Body of pancreas (tissue), 4 donors: ENCODE data around the gene SAMD10. TPM values are rescaled to one million over a fixed set of nuclear protein-coding genes. Genes with fewer than 3 reads are reported as not detected.

Experiments used
- ATAC-seq: fragments of 150-250 bp; one replicate; pipeline ENCODE4 v1.9.1; 2016
- DNase-seq, 4 donors: peaks; one replicate each; pipeline ENCODE4 v3.0.0-alpha.2; 2019
- H3K27ac ChIP-seq, 4 donors: fragments of 200-600 bp; sonication (generic); 1 replicate in 3 of 4; 2 replicates in 1 of 4; pipeline versions ENCODE4 v1.5.1 to v1.6.1; 2016 to 2019; ENCODE audit warnings: mild to moderate bottlenecking in 1 of 4, mixed read lengths in 1 of 4, moderate library complexity in 1 of 4
- H3K27me3 ChIP-seq, 2 donors: fragments of 200-600 bp; sonication (generic); one replicate each; pipeline ENCODE4 v1.6.0; 2016; ENCODE audit warnings: mild to moderate bottlenecking in 1 of 2
- H3K36me3 ChIP-seq, 2 donors: fragments of 200-600 bp; sonication (generic); replicated peaks in 1 of 2; 2 replicates each; pipeline ENCODE4 v1.5.1; 2016; ENCODE audit warnings: low read depth in 2 of 2; ENCODE audit not compliant: insufficient read depth in 1 of 2
- H3K4me1 ChIP-seq: fragments of 200-600 bp; sonication (generic); one replicate; pipeline ENCODE4 v1.6.0; 2016
- H3K4me3 ChIP-seq, 2 donors: fragments of 200-600 bp; sonication (generic); 1 replicate in 1 of 2; 2 replicates in 1 of 2; pipeline ENCODE4 v1.5.1; 2016 to 2019
- H3K9me3 ChIP-seq, 3 donors: fragments of 200-600 bp; sonication (generic); 1 replicate in 2 of 3; 2 replicates in 1 of 3; pipeline ENCODE4 v1.5.1; 2016
- CTCF ChIP-seq, 7 experiments: fragments of 450-650 bp in 4 of 7; fragments of 200-600 bp in 3 of 7; sonication (generic) in 3 of 7; IDR thresholded peaks; one replicate each; pipeline ENCODE4 v1.5.1; 2016 to 2019; ENCODE audit warnings: antibody characterized with exemption in 7 of 7
- POLR2A ChIP-seq, 3 donors: fragments of 450-650 bp; IDR thresholded peaks; one replicate each; pipeline ENCODE4 v1.6.1; 2016; ENCODE audit warnings: antibody characterized with exemption in 3 of 3, mild to moderate bottlenecking in 2 of 3
- WGBS, 2 donors: methylation state at CpG; one replicate each; pipeline ENCODE4 v1.1.5; 2017; 5-methylcytosine and 5-hydroxymethylcytosine counted together
- intact Hi-C: fragments of 100-400 bp; cut with DNase I; formaldehyde crosslinking; loops from one replicate; pipeline ENCODE4 v1.15.1; 2023
- total RNA-seq, 2 donors: library from RNA; depleted of rRNA; stranded (reverse); fragments of >200 nt; gene quantifications; one replicate each; pipeline ENCODE4 v1.1.0, GENCODE V29; 2016

SAMD10 gene
- total RNA-seq, 2 donors from 2014 or later: 3.6 to 7.6 TPM

GRCh38 chr20:63967330-63968135 lies 11.9 kb downstream of the SAMD10 start:
- ATAC-seq: no peak
- Histone ChIP-seq H3K27ac (no peak overlapping the region), H3K27me3 (no peaks in the 10 kb centered on the region), H3K9me3 (no peaks in the 10 kb centered on the region), H3K36me3 (peaks cover 0 to 11% of the 10 kb centered on the region in 2 donors), H3K4me1 (peaks cover 16% of the 10 kb centered on the region), H3K4me3 (no peak overlapping the region)
- TF ChIP-seq CTCF (IDR thresholded peaks at IDR 0.05) (no peak), POLR2A (IDR thresholded peaks at IDR 0.05) (no peak)
- DNase-seq: no peak
- 85 to 93% methylated on average over 15 to 21 of the region's 28 CpGs for WGBS, 2 donors
- intact Hi-C loops: loop anchor here (10.0 kb wide), 1 partner anchor 423 kb away; the partner anchor contains the start of gene SRMS

GRCh38 chr20:63966944-63967322 lies 12.5 kb downstream of the SAMD10 start:
- ATAC-seq (no peak), DNase-seq (peak in 1 of 4 donors; percentile 11)
- H3K27me3 ChIP-seq: no peaks in the 10 kb centered on the region
- no peak overlapping the region for H3K27ac ChIP-seq
- intact Hi-C loops: loop anchor here (10.0 kb wide), 1 partner anchor 422 kb away; the partner anchor contains the start of gene SRMS
- 92 to 93% methylated on average over 10 to 11 of the region's 13 CpGs for WGBS, 2 donors
- no peak overlapping the region for H3K4me3 ChIP-seq
- H3K9me3 ChIP-seq: no peaks in the 10 kb centered on the region
- TF ChIP-seq CTCF (IDR thresholded peaks at IDR 0.05) (no peak), POLR2A (IDR thresholded peaks at IDR 0.05) (no peak)
- peaks cover 0 to 14% of the 10 kb centered on the region in 2 donors for H3K36me3 ChIP-seq
- H3K4me1 ChIP-seq: peaks cover 16% of the 10 kb centered on the region

- intact Hi-C loops: loop anchor here (10.0 kb wide), 1 partner anchor 422 kb away; the partner anchor contains the start of gene SRMS
- no peak for ATAC-seq
- DNase-seq: no peak
- Histone ChIP-seq H3K27ac (no peak overlapping the region), H3K4me1 (peaks cover 16% of the 10 kb centered on the region), H3K9me3 (no peaks in the 10 kb centered on the region), H3K36me3 (peaks cover 0 to 14% of the 10 kb centered on the region in 2 donors), H3K27me3 (no peaks in the 10 kb centered on the region), H3K4me3 (no peak overlapping the region)
- TF ChIP-seq CTCF (IDR thresholded peaks at IDR 0.05) (no peak), POLR2A (IDR thresholded peaks at IDR 0.05) (no peak)
- 94 to 95% methylated on average over 10 to 26 of the region's 27 CpGs for WGBS, 2 donors
Measured at GRCh38 chr20:63966172-63966943, 13.1 kb downstream of the SAMD10 start.

GRCh38 chr20:63964412-63964811 lies 15.0 kb downstream of the SAMD10 start:
- DNase-seq (no peak), ATAC-seq (no peak)
- no peak overlapping the region for H3K27ac ChIP-seq
- no peaks in the 10 kb centered on the region for H3K27me3 ChIP-seq
- TF ChIP-seq POLR2A (IDR thresholded peaks at IDR 0.05): no peak
- no peak for TF ChIP-seq CTCF (IDR thresholded peaks at IDR 0.05)
- no peaks in the 10 kb centered on the region for H3K9me3 ChIP-seq
- H3K4me3 ChIP-seq: no peak overlapping the region
- 96 to 97% methylated on average over 9 to 15 of the region's 16 CpGs for WGBS, 2 donors
- H3K4me1 ChIP-seq: peaks cover 10% of the 10 kb centered on the region
- intact Hi-C loops: loop anchor here (10.0 kb wide), 1 partner anchor 420 kb away; the partner anchor contains the start of gene SRMS
- H3K36me3 ChIP-seq: peaks cover 0 to 15% of the 10 kb centered on the region in 2 donors
